Panc1 (cell line): ENCODE measurements around the gene SYT1. TPM values are rescaled to one million over a fixed set of nuclear protein-coding genes. Genes with fewer than 3 reads are reported as not detected.

Experiments used
- ATAC-seq: fragments of 200-7000 bp; cut with Tn5 transposase; 2 replicates; pipeline ENCODE4 v1.9.1; 2020; ENCODE audit warnings: mild to moderate bottlenecking, moderate library complexity
- BruUV-seq: library from RNA; stranded (reverse); fragments of 400-500 nt; replicated peaks from 2 replicates; lab custom pipeline; 2021; lab: Mats Ljungman, UMichigan
- CTCF ChIA-PET: fragments of 300-600 bp; sonication (Branson Sonifier 250); formaldehyde crosslinking; loops from one replicate; lab custom pipeline; 2022; ENCODE audit warnings: antibody characterized with exemption; lab: Charles Lee
- POLR2A ChIA-PET: fragments of 300-600 bp; sonication (Branson Sonifier 250); formaldehyde crosslinking; loops from one replicate; lab custom pipeline; 2022; ENCODE audit warnings: antibody characterized with exemption; lab: Charles Lee
- DNase-seq: peaks from one replicate; pipeline ENCODE4 v3.0.0-alpha.2; 2010; ENCODE audit warnings: low read depth, low spot score
- H3K27ac ChIP-seq: 2 replicates; pipeline ENCODE4 v1.5.1; 2011; ENCODE audit warnings: mild to moderate bottlenecking, low read length, inconsistent platforms
- H3K27me3 ChIP-seq: fragments of 200-500 bp; sonication (Bioruptor generic); 2 replicates; pipeline ENCODE4 v1.6.0; 2014; ENCODE audit warnings: low read length, inconsistent platforms; ENCODE audit not compliant: control insufficient read depth, insufficient read depth
- H3K36me3 ChIP-seq: fragments of 200-500 bp; sonication (Bioruptor generic); 2 replicates; pipeline ENCODE4 v1.5.1; 2014; ENCODE audit warnings: inconsistent platforms, mild to moderate bottlenecking, low read length, moderate library complexity; ENCODE audit not compliant: control insufficient read depth, insufficient read depth
- H3K4me1 ChIP-seq: 2 replicates; pipeline ENCODE4 v1.5.1; 2011; ENCODE audit warnings: inconsistent platforms, mild to moderate bottlenecking, low read length, moderate library complexity; ENCODE audit not compliant: control insufficient read depth, insufficient read depth
- H3K4me3 ChIP-seq, 2 experiments: 2 replicates each; pipeline ENCODE4 v1.5.1; 2011 to 2012; ENCODE audit warnings: low read depth in 2 of 2, low read length in 2 of 2, mild to moderate bottlenecking in 2 of 2, inconsistent platforms in 1 of 2, moderate library complexity in 1 of 2
- H3K9me3 ChIP-seq: fragments of 200-500 bp; sonication (Bioruptor generic); 2 replicates; pipeline ENCODE4 v1.5.1; 2014; ENCODE audit warnings: low read depth, mild to moderate bottlenecking, inconsistent platforms, low read length, moderate library complexity; ENCODE audit not compliant: control insufficient read depth, insufficient read depth
- CTCF ChIP-seq: fragments of 450-650 bp; IDR thresholded peaks from 2 replicates; pipeline ENCODE4 v1.5.1; 2017; ENCODE audit warnings: mild to moderate bottlenecking
- POLR2AphosphoS5 ChIP-seq: IDR thresholded peaks from 2 replicates; pipeline ENCODE4 v1.6.1; 2012; ENCODE audit warnings: mild to moderate bottlenecking, low read depth, low read length, moderate library complexity
- SIN3A ChIP-seq: IDR thresholded peaks from 2 replicates; pipeline ENCODE4 v1.6.1; 2012; ENCODE audit warnings: low read depth, mild to moderate bottlenecking, low read length, moderate library complexity, borderline replicate concordance; ENCODE audit not compliant: insufficient read depth
- TCF7L2 ChIP-seq: IDR thresholded peaks from 2 replicates; pipeline ENCODE4 v1.6.1; 2011; ENCODE audit warnings: mild to moderate bottlenecking, low read depth, low read length, inconsistent platforms
- in situ Hi-C: cut with HindIII; loops from 2 replicates; pipeline ENCODE4 v1.10.0; 2016; ENCODE audit warnings: low sequenced_read_pairs, low pct_unique_long_range_greater_than_20kb
- intact Hi-C: fragments of 100-400 bp; cut with micrococcal nuclease; formaldehyde crosslinking; loops from one replicate; pipeline ENCODE4 v1.10.0; 2022; ENCODE audit not compliant: unreplicated experiment
- total RNA-seq: library from RNA; stranded (reverse); gene quantifications from one replicate; pipeline ENCODE4 v1.2.1, GENCODE V29; 2021; ENCODE audit not compliant: unreplicated experiment
- TF ChIP-seq, protein P1 (sequence below), 2 experiments: IDR thresholded peaks; 2 replicates each; pipeline ENCODE4 v1.6.1; 2011 to 2012; ENCODE audit warnings: low read depth in 2 of 2, control low read depth in 1 of 2, low read length in 1 of 2, mild to moderate bottlenecking in 1 of 2, moderate library complexity in 1 of 2; ENCODE audit not compliant: insufficient read depth in 1 of 2

SYT1 gene
- total RNA-seq, 1 experiment from 2014 or later = 3.0 TPM

DNA sequence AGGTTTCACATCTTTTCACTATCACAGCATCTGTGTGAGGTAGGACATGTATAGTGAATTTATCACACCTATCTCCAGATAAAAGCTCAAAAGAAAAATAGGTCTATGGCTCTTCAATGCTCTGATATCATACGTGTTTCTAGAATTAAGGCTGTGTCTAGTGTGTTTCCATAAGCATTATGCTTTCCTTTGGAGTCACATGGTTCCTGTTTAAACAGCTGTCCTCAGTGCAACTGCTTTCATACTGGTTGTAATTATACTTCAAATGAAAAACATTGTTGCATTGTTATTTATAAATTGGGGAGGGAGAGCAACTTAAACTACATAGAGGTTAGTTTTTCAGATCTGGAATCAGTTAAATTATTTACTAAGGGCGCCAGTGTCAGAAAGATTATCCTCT, 151.6 kb downstream of the SYT1 start:
- DNase-seq = no peak
- in situ Hi-C loops = no loop called here

GRCh38 chr12:79019672-79020071, 155.1 kb downstream of the SYT1 start:
- TF ChIP-seq POLR2AphosphoS5 = no peak
- no peak for TF ChIP-seq CTCF
- TF ChIP-seq SIN3A = no peak
- TF ChIP-seq TCF7L2 = no peak
- TF ChIP-seq, protein P1, sequence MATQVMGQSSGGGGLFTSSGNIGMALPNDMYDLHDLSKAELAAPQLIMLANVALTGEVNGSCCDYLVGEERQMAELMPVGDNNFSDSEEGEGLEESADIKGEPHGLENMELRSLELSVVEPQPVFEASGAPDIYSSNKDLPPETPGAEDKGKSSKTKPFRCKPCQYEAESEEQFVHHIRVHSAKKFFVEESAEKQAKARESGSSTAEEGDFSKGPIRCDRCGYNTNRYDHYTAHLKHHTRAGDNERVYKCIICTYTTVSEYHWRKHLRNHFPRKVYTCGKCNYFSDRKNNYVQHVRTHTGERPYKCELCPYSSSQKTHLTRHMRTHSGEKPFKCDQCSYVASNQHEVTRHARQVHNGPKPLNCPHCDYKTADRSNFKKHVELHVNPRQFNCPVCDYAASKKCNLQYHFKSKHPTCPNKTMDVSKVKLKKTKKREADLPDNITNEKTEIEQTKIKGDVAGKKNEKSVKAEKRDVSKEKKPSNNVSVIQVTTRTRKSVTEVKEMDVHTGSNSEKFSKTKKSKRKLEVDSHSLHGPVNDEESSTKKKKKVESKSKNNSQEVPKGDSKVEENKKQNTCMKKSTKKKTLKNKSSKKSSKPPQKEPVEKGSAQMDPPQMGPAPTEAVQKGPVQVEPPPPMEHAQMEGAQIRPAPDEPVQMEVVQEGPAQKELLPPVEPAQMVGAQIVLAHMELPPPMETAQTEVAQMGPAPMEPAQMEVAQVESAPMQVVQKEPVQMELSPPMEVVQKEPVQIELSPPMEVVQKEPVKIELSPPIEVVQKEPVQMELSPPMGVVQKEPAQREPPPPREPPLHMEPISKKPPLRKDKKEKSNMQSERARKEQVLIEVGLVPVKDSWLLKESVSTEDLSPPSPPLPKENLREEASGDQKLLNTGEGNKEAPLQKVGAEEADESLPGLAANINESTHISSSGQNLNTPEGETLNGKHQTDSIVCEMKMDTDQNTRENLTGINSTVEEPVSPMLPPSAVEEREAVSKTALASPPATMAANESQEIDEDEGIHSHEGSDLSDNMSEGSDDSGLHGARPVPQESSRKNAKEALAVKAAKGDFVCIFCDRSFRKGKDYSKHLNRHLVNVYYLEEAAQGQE (IDR thresholded peaks at IDR 0.05; ENCODE audit: insufficient read depth in 1 of 2, low read depth in 2 of 2, low read length in 1 of 2) = no peak
- no peaks in the 10 kb centered on the region for H3K4me1 ChIP-seq
- ATAC-seq (no peak), DNase-seq (no peak)
- H3K36me3 ChIP-seq = no peaks in the 10 kb centered on the region
- no peak overlapping the region for H3K27ac ChIP-seq
- CTCF ChIA-PET = no interaction called here
- intact Hi-C loops (no loop called here), in situ Hi-C loops (no loop called here)
- BruUV-seq = no TSS peak
- H3K4me3 ChIP-seq = no peak overlapping the region
- H3K9me3 ChIP-seq = no peaks in the 10 kb centered on the region
- POLR2A ChIA-PET = no interaction called here
- no peaks in the 10 kb centered on the region for H3K27me3 ChIP-seq

More for the DNA sequence above, 151.6 kb downstream of the SYT1 start:
- no peak for ATAC-seq
- BruUV-seq = no TSS peak
- intact Hi-C loops = no loop called here
- TF ChIP-seq, protein P1 (IDR thresholded peaks at IDR 0.05; ENCODE audit: insufficient read depth in 1 of 2, low read depth in 2 of 2, low read length in 1 of 2) = no peak
- TF ChIP-seq POLR2AphosphoS5 = no peak
- no peak for TF ChIP-seq TCF7L2
- no peak for TF ChIP-seq CTCF
- TF ChIP-seq SIN3A = no peak
- Histone ChIP-seq H3K36me3 (no peaks in the 10 kb centered on the region), H3K27ac (no peak overlapping the region), H3K27me3 (no peaks in the 10 kb centered on the region), H3K9me3 (no peaks in the 10 kb centered on the region), H3K4me3 (no peak overlapping the region), H3K4me1 (no peaks in the 10 kb centered on the region)
- ChIA-PET CTCF (no interaction called here), POLR2A (no interaction called here)
